HepG2 (cell line): ENCODE results near the gene PCDHGA2. TPM values are rescaled to one million over a fixed set of nuclear protein-coding genes. Genes with fewer than 3 reads are reported as not detected.

Experiments used
- ATF7 ChIP-seq, 2 experiments: fragments of 450-650 bp in 1 of 2; sonication (generic) in 1 of 2; formaldehyde crosslinking in 1 of 2; IDR thresholded peaks; 2 replicates each; pipeline versions ENCODE4 v1.4.0 to v1.6.1; 2016 to 2020; ENCODE audit warnings: antibody characterized with exemption in 1 of 2, mild to moderate bottlenecking in 1 of 2, missing genetic modification reagents in 1 of 2
- CREB1 ChIP-seq, 2 experiments: fragments of 450-650 bp in 1 of 2; IDR thresholded peaks; 2 replicates each; pipeline ENCODE4 v1.6.1; 2016 to 2017; ENCODE audit warnings: control low read depth in 1 of 2, mild to moderate bottlenecking in 1 of 2, missing compliant biosample characterization in 1 of 2, missing genetic modification characterization in 1 of 2
- DNMT1 ChIP-seq: sonication (generic); formaldehyde crosslinking; IDR thresholded peaks from 2 replicates; pipeline ENCODE4 v1.5.1; 2020; ENCODE audit warnings: mild to moderate bottlenecking, missing genetic modification reagents
- GABPA ChIP-seq, 2 experiments: IDR thresholded peaks; 2 replicates each; pipeline ENCODE4 v1.6.1; 2011 to 2016; ENCODE audit warnings: low read depth in 2 of 2, low read length in 1 of 2, missing biosample characterization in 1 of 2, missing genetic modification characterization in 1 of 2
- GTF3A ChIP-seq: sonication (generic); formaldehyde crosslinking; conservative IDR thresholded peaks from 2 replicates; pipeline ENCODE4 v1.4.0; 2020; ENCODE audit warnings: mild to moderate bottlenecking, missing genetic modification reagents
- REPIN1 ChIP-seq: sonication (generic); formaldehyde crosslinking; IDR thresholded peaks from 2 replicates; pipeline ENCODE4 v1.8.0; 2022; ENCODE audit warnings: missing genetic modification reagents, low read depth, mild to moderate bottlenecking, borderline replicate concordance
- RFXAP ChIP-seq: sonication (generic); formaldehyde crosslinking; IDR thresholded peaks from 2 replicates; pipeline ENCODE4 v1.4.0; 2020; ENCODE audit warnings: missing genetic modification reagents, borderline replicate concordance
- SATB2 ChIP-seq: sonication (generic); formaldehyde crosslinking; IDR thresholded peaks from 2 replicates; pipeline ENCODE4 v1.5.0; 2020; ENCODE audit warnings: missing genetic modification reagents
- TCF7 ChIP-seq: sonication (generic); IDR thresholded peaks from 2 replicates; pipeline ENCODE4 v1.6.1; 2016; ENCODE audit warnings: antibody characterized with exemption, low read depth
- ZNF572 ChIP-seq: sonication (generic); formaldehyde crosslinking; IDR thresholded peaks from 2 replicates; pipeline ENCODE4 v1.5.1; 2020; ENCODE audit warnings: mild to moderate bottlenecking, missing genetic modification reagents
- ZNF883 ChIP-seq: sonication (generic); formaldehyde crosslinking; IDR thresholded peaks from 2 replicates; pipeline ENCODE4 v1.5.1; 2020; ENCODE audit warnings: mild to moderate bottlenecking, missing genetic modification reagents; ENCODE audit errors: not compliant biosample characterization
- ZSCAN21 ChIP-seq: sonication (generic); formaldehyde crosslinking; IDR thresholded peaks from 2 replicates; pipeline ENCODE4 v1.8.0; 2022; ENCODE audit warnings: mild to moderate bottlenecking, missing genetic modification reagents, moderate library complexity, borderline replicate concordance
- polyA plus RNA-seq, 8 experiments: library from polyadenylated mRNA; depleted of rRNA in 3 of 8; stranded (reverse) in 7 of 8; unstranded in 1 of 8; fragments of >200 nt; fragmentation: Illumina TruSeq in 4 of 8; extraction: Trizol in 4 of 8; gene quantifications; 2 replicates each; pipeline versions ENCODE4 v1.2.1 to v1.2.3, GENCODE V29; 2011 to 2016; ENCODE audit warnings: low read depth in 4 of 8, missing spikeins in 1 of 8, mixed read lengths in 1 of 8; ENCODE audit not compliant: insufficient read depth in 1 of 8
- total RNA-seq, 5 experiments: library from RNA; depleted of rRNA; stranded (reverse); fragments of >200 nt; fragmentation: Illumina TruSeq; extraction: Trizol; gene quantifications; 2 replicates each; pipeline ENCODE4 v1.2.3, GENCODE V29; 2016; ENCODE audit warnings: low read depth in 1 of 5
- TF ChIP-seq, protein P1 (sequence below): sonication (generic); formaldehyde crosslinking; IDR thresholded peaks from 2 replicates; pipeline ENCODE4 v1.5.0; 2020; ENCODE audit warnings: mild to moderate bottlenecking, missing genetic modification reagents
- TF ChIP-seq, protein P2 (sequence below): sonication (generic); formaldehyde crosslinking; IDR thresholded peaks from 2 replicates; pipeline ENCODE4 v1.4.0; 2020; ENCODE audit warnings: missing genetic modification reagents, low read depth, mild to moderate bottlenecking, borderline replicate concordance
- TF ChIP-seq, protein P3 (sequence below): sonication (generic); formaldehyde crosslinking; IDR thresholded peaks from 2 replicates; pipeline ENCODE4 v1.4.0; 2020; ENCODE audit warnings: missing genetic modification reagents
- TF ChIP-seq, protein P4 (sequence below): sonication (generic); formaldehyde crosslinking; IDR thresholded peaks from 2 replicates; pipeline ENCODE4 v1.4.0; 2020; ENCODE audit warnings: missing genetic modification reagents

The PCDHGA2 gene
- total and polyA plus RNA-seq, 2 of the 13 experiments (the other 11 are each of a cell fraction or from before 2014, with no cell fraction given): 0.04 to 0.11 TPM

DNA sequence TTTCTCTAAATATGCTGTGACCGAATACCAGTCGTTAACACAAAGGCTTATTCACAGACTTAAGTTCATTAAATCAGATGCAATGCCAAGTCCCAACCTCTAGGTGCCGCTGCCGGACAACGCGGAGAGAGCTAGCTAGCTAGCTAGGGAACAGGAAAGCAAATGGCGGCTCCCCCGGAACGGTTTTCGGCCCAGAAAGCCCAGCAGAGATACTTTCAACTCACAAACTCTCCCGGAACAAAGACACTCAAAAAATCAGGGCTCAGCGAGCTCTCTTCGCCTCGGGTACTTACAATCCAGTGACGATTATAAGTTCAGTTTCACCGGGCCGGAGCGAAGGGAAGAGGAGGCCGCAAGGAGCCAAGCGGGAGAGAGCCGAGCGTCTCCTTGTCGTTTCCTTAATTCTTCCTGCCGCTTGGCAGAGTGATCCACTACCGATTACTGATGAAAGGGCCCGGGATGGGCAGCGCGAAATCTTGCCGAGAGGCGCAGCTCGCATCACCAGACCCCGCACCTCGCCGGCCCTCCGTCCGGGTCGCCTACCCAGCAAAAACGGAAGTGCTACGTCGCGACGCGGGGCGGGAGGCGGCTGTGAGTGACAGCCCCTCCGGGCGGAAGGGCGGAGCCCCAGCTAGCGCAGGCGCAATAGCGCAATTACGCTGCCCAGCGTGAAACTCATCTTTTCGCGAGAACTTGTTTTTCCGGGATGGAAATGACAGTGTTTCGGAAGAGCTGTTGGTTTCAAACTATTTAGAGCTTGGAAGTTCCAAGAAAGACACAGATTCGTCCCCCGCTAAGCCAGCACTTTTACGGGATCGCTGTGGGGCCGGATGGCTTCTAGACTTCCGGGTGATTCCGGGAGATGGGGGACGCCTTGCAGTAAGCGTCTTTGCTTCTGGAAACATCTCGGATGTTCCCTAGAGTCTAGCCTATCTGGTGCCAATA, 18.1 kb upstream of the PCDHGA2 start, which contains the start of gene TAF7 (continued):
- TF ChIP-seq, protein P1, sequence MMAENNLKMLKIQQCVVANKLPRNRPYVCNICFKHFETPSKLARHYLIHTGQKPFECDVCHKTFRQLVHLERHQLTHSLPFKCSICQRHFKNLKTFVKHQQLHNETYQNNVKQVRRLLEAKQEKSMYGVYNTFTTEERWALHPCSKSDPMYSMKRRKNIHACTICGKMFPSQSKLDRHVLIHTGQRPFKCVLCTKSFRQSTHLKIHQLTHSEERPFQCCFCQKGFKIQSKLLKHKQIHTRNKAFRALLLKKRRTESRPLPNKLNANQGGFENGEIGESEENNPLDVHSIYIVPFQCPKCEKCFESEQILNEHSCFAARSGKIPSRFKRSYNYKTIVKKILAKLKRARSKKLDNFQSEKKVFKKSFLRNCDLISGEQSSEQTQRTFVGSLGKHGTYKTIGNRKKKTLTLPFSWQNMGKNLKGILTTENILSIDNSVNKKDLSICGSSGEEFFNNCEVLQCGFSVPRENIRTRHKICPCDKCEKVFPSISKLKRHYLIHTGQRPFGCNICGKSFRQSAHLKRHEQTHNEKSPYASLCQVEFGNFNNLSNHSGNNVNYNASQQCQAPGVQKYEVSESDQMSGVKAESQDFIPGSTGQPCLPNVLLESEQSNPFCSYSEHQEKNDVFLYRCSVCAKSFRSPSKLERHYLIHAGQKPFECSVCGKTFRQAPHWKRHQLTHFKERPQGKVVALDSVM (CRISPR knock-in tag): 0 out of 2 replicates have a peak, but pooled peaks have one; percentile 40
- TF ChIP-seq CREB1 (IDR thresholded peaks at IDR 0.05): peak; percentile 83
- peak; percentile 83 for TF ChIP-seq CREB1 (CRISPR knock-in tag; IDR thresholded peaks at IDR 0.05)
- no peak for TF ChIP-seq GTF3A
- no peak for TF ChIP-seq ATF7 (IDR thresholded peaks at IDR 0.05)
- no peak for TF ChIP-seq ATF7 (CRISPR knock-in tag; IDR thresholded peaks at IDR 0.05)
- TF ChIP-seq ZSCAN21 (CRISPR knock-in tag): no peak
- TF ChIP-seq ZNF572 (CRISPR knock-in tag): peak; percentile 90; the same call in 1 of the 2 replicates
- TF ChIP-seq, protein P2, sequence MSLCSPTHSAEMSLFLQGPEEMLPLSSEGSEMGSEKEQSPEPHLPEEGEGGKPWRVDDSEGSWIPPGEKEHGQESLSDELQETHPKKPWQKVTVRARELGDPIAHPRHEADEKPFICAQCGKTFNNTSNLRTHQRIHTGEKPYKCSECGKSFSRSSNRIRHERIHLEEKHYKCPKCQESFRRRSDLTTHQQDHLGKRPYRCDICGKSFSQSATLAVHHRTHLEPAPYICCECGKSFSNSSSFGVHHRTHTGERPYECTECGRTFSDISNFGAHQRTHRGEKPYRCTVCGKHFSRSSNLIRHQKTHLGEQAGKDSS: 0 out of 2 replicates have a peak, but pooled peaks have one; percentile 66
- peak; percentile 81 for TF ChIP-seq GABPA (IDR thresholded peaks at IDR 0.05; ENCODE audit: low read depth, low read length)
- TF ChIP-seq GABPA (CRISPR knock-in tag; IDR thresholded peaks at IDR 0.05; ENCODE audit: low read depth): peak; percentile 93
- no peak for TF ChIP-seq RFXAP (CRISPR knock-in tag)
- TF ChIP-seq, protein P3, sequence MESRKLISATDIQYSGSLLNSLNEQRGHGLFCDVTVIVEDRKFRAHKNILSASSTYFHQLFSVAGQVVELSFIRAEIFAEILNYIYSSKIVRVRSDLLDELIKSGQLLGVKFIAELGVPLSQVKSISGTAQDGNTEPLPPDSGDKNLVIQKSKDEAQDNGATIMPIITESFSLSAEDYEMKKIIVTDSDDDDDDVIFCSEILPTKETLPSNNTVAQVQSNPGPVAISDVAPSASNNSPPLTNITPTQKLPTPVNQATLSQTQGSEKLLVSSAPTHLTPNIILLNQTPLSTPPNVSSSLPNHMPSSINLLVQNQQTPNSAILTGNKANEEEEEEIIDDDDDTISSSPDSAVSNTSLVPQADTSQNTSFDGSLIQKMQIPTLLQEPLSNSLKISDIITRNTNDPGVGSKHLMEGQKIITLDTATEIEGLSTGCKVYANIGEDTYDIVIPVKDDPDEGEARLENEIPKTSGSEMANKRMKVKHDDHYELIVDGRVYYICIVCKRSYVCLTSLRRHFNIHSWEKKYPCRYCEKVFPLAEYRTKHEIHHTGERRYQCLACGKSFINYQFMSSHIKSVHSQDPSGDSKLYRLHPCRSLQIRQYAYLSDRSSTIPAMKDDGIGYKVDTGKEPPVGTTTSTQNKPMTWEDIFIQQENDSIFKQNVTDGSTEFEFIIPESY (CRISPR knock-in tag): no peak
- no peak for TF ChIP-seq TCF7
- TF ChIP-seq SATB2 (CRISPR knock-in tag): no peak
- peak; percentile 55 for TF ChIP-seq ZNF883
- TF ChIP-seq DNMT1: 0 out of 2 replicates have a peak, but pooled peaks have one; percentile 22
- TF ChIP-seq, protein P4, sequence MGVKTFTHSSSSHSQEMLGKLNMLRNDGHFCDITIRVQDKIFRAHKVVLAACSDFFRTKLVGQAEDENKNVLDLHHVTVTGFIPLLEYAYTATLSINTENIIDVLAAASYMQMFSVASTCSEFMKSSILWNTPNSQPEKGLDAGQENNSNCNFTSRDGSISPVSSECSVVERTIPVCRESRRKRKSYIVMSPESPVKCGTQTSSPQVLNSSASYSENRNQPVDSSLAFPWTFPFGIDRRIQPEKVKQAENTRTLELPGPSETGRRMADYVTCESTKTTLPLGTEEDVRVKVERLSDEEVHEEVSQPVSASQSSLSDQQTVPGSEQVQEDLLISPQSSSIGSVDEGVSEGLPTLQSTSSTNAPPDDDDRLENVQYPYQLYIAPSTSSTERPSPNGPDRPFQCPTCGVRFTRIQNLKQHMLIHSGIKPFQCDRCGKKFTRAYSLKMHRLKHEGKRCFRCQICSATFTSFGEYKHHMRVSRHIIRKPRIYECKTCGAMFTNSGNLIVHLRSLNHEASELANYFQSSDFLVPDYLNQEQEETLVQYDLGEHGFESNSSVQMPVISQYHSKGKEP: 0 out of 2 replicates have a peak, but pooled peaks have one; percentile 8
- TF ChIP-seq REPIN1: peak; percentile 76
